Cerebellar nuclear complex (tissue), 1 donor: Measurements from ENCODE around the gene SERPIND1.
"Not testable (repeated sequence)": the region's sequence is repeated elsewhere in the genome, so short reads cannot be mapped to it uniquely, and the experiment has no call there.

Source experiments
- DNase-seq, 2 experiments: peaks; one replicate each; lab custom pipeline; 2025; lab: John Stamatoyannopoulos, UW

SERPIND1 gene, protein sequence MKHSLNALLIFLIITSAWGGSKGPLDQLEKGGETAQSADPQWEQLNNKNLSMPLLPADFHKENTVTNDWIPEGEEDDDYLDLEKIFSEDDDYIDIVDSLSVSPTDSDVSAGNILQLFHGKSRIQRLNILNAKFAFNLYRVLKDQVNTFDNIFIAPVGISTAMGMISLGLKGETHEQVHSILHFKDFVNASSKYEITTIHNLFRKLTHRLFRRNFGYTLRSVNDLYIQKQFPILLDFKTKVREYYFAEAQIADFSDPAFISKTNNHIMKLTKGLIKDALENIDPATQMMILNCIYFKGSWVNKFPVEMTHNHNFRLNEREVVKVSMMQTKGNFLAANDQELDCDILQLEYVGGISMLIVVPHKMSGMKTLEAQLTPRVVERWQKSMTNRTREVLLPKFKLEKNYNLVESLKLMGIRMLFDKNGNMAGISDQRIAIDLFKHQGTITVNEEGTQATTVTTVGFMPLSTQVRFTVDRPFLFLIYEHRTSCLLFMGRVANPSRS

DNA sequence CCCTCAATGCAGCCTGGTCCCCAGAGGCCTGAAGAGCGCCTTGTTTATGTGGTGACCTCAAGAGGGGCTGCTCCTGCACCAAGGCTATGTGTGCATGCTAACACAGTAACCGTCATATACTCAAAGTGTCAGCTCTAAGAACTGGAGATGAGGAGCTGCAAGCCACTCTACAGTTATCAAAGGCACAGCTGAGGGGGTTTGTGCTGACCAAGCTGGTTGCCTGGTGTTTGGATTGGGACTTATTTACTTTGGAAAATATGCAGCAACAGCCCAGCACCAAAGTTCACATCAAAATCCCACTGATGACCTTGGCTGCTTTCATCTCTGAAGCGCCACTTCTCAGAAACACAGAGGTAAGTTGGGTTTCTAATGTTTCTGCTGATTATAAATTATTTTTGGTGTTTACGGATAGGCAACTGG lies at the start of gene SERPIND1:
Gene SERPIND1 (plus strand): TSS at position 321 of the 420 bp plus-strand sequence. CDS start 5,200 bp downstream, outside the sequence.
- DNase-seq: no peak

- DNase-seq: no peak
These were observed 49.0 kb upstream of the SERPIND1 start for GRCh38 chr22:20724676-20725454.

DNA sequence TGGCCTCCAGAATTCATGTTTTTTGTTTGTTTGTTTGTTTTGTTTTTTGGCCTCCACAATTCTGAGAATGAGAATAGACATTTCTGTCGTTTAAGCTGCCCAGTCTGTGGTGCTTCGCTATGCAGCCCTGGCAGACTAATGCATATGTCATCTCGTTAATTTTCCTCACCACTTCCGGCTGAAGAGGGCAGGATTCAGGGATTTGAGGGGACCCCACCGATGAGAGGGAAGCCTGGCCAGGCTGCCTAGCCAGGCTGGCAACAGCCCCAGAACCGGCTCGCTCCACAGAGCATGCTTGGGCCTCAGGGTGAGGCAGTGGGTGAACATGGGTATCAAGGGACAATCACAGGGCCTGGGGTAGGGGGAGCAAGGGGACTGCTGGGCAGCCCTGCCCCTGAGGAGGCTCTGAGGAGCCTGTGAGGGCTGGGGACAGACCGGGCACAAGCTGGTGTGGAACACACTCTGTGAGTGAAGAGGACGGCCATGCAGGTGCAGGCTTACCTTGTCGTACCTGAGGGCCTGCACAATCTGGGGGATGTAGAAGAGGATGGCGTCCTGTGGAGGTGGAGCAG lies 47.8 kb upstream of the SERPIND1 start:
- DNase-seq: no peak

- DNase-seq: no peak
These were observed 46.5 kb upstream of the SERPIND1 start for GRCh38 chr22:20727118-20728015.

- peak in 1 of 2 experiments; percentile 41 for DNase-seq
These were observed 45.3 kb upstream of the SERPIND1 start for GRCh38 chr22:20728523-20729190.

GRCh38 chr22:20729194-20729593 lies 44.7 kb upstream of the SERPIND1 start:
- DNase-seq: peak in 1 of 2 experiments; percentile 31

DNA sequence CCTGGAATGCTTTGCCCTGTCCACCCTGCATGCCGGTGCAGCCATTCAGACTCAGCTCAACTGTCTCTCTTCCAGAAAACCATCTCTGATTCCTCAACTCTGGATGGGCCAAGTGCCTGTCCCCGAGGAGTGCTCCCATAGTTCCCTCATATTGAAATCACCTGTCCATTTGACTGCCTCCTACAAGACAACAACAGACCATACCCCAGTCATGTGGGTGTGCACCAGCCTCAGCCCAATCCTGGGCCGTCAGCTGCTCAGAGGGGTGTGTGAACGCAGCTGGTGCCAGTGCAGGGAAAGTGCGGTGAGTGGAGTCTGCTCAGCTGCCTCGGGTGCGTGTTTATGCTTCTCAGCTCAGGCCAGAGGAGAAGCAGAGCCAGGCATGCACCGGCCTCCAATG lies 41.5 kb upstream of the SERPIND1 start:
- not testable (repeated sequence) for DNase-seq

GRCh38 chr22:20735356-20736162 lies 38.4 kb upstream of the SERPIND1 start:
- not testable (repeated sequence) for DNase-seq

DNA sequence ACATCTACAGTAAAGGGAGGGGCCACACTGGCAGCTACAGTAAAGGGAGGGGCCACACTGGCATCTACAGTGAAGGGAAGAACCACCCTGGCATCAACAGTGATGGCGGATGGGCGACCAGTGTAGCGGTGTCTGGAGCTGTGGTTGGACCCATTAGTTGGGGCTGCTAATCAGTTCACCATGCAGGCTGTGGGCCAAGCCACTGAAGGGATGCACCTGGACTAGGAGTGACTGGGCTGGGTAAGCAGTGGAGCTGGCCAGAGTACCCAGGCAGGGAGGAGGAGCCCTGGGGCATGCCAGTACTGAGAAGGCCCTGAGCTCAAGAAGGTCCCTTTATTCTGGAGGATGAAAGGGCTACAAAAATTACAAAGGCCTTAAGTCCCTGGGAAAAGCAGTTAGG lies 37.0 kb upstream of the SERPIND1 start:
- DNase-seq: not testable (repeated sequence)

- no peak for DNase-seq
These were observed 35.4 kb upstream of the SERPIND1 start for GRCh38 chr22:20738394-20739089.

DNA sequence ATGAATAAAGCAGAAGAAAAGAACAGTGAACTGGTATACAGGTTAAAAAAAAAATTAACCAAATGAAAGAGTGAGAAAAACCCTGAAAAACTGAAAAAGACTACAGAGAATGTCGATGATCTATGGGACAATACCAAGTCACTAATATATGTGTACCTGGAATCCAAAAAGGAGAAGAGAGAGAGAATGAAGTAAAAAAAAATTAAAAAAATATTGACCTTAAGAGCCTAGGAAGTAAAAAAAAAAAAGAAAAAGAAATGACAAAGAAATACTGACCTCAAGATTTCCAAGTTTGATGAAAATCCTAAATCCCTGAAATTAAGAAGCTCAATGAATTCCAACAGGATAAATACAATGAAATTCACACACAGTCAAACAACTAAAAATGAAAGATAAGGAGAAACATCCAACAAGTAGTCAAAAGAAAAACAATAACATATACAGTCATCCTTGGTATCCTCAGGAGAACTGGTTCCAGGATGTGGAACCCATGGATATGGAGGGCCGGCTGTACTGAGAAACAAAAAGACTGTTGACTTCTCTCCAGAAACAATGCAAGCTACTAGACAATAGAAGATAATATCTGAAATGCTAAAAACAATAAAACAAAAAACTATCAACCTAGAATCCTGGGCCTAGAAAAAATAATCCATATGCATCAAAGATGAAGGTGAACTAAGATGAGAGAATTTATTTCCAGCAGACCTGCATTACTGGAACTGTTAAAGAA lies 33.5 kb upstream of the SERPIND1 start:
- no peak for DNase-seq

GRCh38 chr22:20741008-20741633 lies 32.8 kb upstream of the SERPIND1 start:
- DNase-seq: no peak

GRCh38 chr22:20741634-20742581 lies 32.0 kb upstream of the SERPIND1 start:
- no peak for DNase-seq

- DNase-seq: no peak
These were observed 31.1 kb upstream of the SERPIND1 start for GRCh38 chr22:20742764-20743163.

DNA sequence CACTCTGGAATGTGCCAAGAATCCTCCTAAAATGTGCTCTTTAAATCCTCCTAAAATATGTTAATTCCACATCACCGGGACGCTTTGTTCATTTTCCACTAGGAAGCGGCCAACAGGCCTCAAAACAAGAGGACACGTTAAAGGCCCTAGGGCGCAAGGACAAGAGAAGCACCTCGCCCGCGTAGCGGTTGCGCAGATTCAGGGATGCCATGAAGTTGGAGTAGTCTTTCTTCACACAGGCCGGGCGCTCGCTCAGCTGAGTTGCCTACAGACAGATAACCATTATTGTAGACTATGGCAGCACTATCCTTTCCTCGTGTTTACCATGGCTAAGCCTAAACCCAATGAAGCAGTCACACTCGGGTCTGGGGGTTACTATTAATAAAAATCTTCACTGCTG lies 29.5 kb upstream of the SERPIND1 start:
- no peak for DNase-seq

GRCh38 chr22:20745119-20745518 lies 28.8 kb upstream of the SERPIND1 start:
- DNase-seq: no peak
